ENCODE results near the gene KLHL24. TPM values are rescaled to one million over a fixed set of nuclear protein-coding genes. Genes with fewer than 3 reads are reported as not detected.

Gene KLHL24
- total RNA-seq, 1 experiment from 2014 or later = 17.7 TPM

- Histone ChIP-seq H3K56ac (ENCODE audit: insufficient read length, low read depth, low read length) (no peak overlapping the region), H4K20me1 (ENCODE audit: control insufficient read depth, insufficient read depth, insufficient read length) (no peaks in the 10 kb centered on the region), H3K9me3 (ENCODE audit: control insufficient read depth, low read depth, low read length) (no peaks in the 10 kb centered on the region), H4K91ac (ENCODE audit: insufficient read length, low read depth, low read length) (no peak overlapping the region), H4K5ac (ENCODE audit: insufficient read length, low read depth, low read length) (no peak overlapping the region), H3K18ac (ENCODE audit: insufficient read length, low read depth, low read length) (no peak overlapping the region), H2AK5ac (ENCODE audit: insufficient read length, low read length) (no peak overlapping the region), H3K4me1 (ENCODE audit: insufficient read depth, low read length) (peaks cover 3% of the 10 kb centered on the region; the same call in 1 of the 2 replicates), H2BK5ac (ENCODE audit: insufficient read length, low read length) (no peak overlapping the region), H2BK20ac (ENCODE audit: low read depth, low read length, poor library complexity, severe bottlenecking) (no peak overlapping the region), H3K9ac (ENCODE audit: extremely low read depth, insufficient read length, low read length) (no peak overlapping the region), H4K8ac (replicated peaks; ENCODE audit: insufficient read length, low read depth, low read length) (no peak overlapping the region), H3K27ac (ENCODE audit: insufficient read length, low read depth, low read length) (no peak overlapping the region), H3K79me1 (ENCODE audit: insufficient read depth, low read depth, low read length, poor library complexity, severe bottlenecking) (no peaks in the 10 kb centered on the region), H3K23me2 (ENCODE audit: insufficient read length, low read depth, low read length, poor library complexity, severe bottlenecking) (peaks cover 8% of the 10 kb centered on the region), H3K27me3 (ENCODE audit: insufficient read depth, low read length) (no peaks in the 10 kb centered on the region), H2AFZ (ENCODE audit: low read length) (peak overlapping the region; percentile 81), H3K23ac (ENCODE audit: insufficient read length, low read depth, low read length) (no peak overlapping the region), H3T11ph (ENCODE audit: low read length) (no peak overlapping the region), H2BK120ac (ENCODE audit: low read depth, low read length, poor library complexity, severe bottlenecking) (no peak overlapping the region), H3K14ac (ENCODE audit: insufficient read depth, low read length) (no peak overlapping the region), H3K79me2 (ENCODE audit: insufficient read depth, low read length) (peaks cover 29% of the 10 kb centered on the region; the same call in 1 of the 2 replicates), H3K4ac (ENCODE audit: low read depth, low read length) (no peak overlapping the region), H2BK12ac (ENCODE audit: insufficient read length, low read depth, low read length) (no peak overlapping the region), H3K4me2 (ENCODE audit: insufficient read depth, insufficient read length, low read length) (peak overlapping the region; percentile 59), H2BK15ac (ENCODE audit: low read depth, low read length) (no peak overlapping the region)
- no CpG with 5 or more reads among the region's 4 CpGs for WGBS (ENCODE audit: extremely low coverage, insufficient read length, low lambda C conversion rate)
- H3K27ac Mint-ChIP-seq = no peak overlapping the region; a peak in 1 of 7 replicates
- no peaks in the 10 kb centered on the region for H3K9me3 Mint-ChIP-seq
- no peak for DNase-seq
- H3K4me1 Mint-ChIP-seq = peaks cover 29 to 37% of the 10 kb centered on the region in 2 experiments
- TF ChIP-seq CTCF (conservative IDR thresholded peaks at IDR 0.05) = no peak
- H3K27me3 Mint-ChIP-seq (ENCODE audit: low read depth) = no peaks in the 10 kb centered on the region
- peaks cover 5 to 6% (median 5%) of the 10 kb centered on the region in 3 experiments; a peak in 6 of 7 replicates for H3K36me3 Mint-ChIP-seq (ENCODE audit: insufficient read depth in 1 of 3, low read depth in 3 of 3)
- H3K4me3 Mint-ChIP-seq = peak overlapping the region; percentile 55 to 77
Measured at GRCh38 chr3:183697123-183697609, 61.7 kb downstream of the KLHL24 start.

Measured in H9 (cell line).